ENCODE data around the gene SEPTIN8.

The SEPTIN8 gene

DNA sequence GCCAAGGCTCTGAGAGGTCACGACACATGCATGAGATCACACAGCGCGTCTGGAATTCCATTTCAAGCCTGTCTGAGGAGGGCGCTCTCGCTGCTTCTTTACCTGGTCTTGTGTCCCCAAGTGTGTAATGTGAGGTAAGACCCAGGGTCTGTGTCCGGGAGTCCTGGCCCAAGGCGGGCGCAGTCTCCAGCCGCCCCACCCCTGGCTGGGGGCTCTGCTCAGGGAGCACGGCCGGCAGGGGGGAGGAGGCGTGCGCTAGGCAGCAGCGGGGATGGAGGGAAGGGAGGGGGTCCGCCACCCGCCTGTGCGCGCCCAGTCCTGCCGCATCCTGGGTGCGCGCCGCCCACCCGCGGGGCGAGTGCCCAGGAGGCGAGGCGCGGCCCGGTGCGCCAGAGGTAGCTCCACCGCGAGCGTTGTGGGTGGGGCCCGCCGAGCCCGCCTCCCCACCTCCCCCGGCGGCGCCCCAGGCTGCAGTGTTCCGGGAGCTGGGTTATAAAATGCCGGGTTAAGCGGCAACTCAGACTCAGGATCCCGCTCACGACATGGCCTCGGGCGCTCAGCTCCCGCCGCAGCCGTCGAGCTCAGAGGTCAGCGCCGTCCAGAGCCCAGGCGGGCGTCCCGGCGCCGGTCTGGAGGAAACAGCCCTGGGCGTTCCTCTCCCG is 30.0 kb downstream of the SEPTIN8 start, which contains the start of gene CCNI2 (continued):
- no peak for TF ChIP-seq TSHZ1 (tag by site-specific recombination; IDR thresholded peaks at IDR 0.05; ENCODE audit: borderline replicate concordance)
- no peak for TF ChIP-seq ZNF639 (tag by site-specific recombination; IDR thresholded peaks at IDR 0.05)
- TF ChIP-seq ZSCAN18 (tag by site-specific recombination; IDR thresholded peaks at IDR 0.05), result no peak
- TF ChIP-seq ZNF426 (tag by site-specific recombination; IDR thresholded peaks at IDR 0.05), result no peak
- TF ChIP-seq ZNF843 (tag by site-specific recombination; IDR thresholded peaks at IDR 0.05), result 0 out of 2 replicates have a peak, but pooled peaks have one; percentile 9
- TF ChIP-seq ZBTB20 (tag by site-specific recombination; IDR thresholded peaks at IDR 0.05), result no peak
- TF ChIP-seq SALL2 (tag by site-specific recombination; IDR thresholded peaks at IDR 0.05; ENCODE audit: borderline replicate concordance), result no peak
- TF ChIP-seq ZNF423 (tag by site-specific recombination; IDR thresholded peaks at IDR 0.05), result peak; percentile 91
- no peak for TF ChIP-seq ZNF354C (tag by site-specific recombination; IDR thresholded peaks at IDR 0.05; ENCODE audit: borderline replicate concordance, low read depth)
- TF ChIP-seq ZFP69B (tag by site-specific recombination; IDR thresholded peaks at IDR 0.05), result no peak
- no peak for TF ChIP-seq SP3 (tag by site-specific recombination; IDR thresholded peaks at IDR 0.05)
- peak; percentile 13; the same call in 1 of the 2 replicates for TF ChIP-seq OSR2 (tag by site-specific recombination; IDR thresholded peaks at IDR 0.05)
- TF ChIP-seq ZNF777 (tag by site-specific recombination; IDR thresholded peaks at IDR 0.05; ENCODE audit: borderline replicate concordance), result no peak
- no peak for TF ChIP-seq KLF17 (tag by site-specific recombination; IDR thresholded peaks at IDR 0.05)
- no peak for TF ChIP-seq ZNF280D (tag by site-specific recombination; IDR thresholded peaks at IDR 0.05)
- no peak for TF ChIP-seq ZNF677 (tag by site-specific recombination; IDR thresholded peaks at IDR 0.05)
- TF ChIP-seq, protein P1, sequence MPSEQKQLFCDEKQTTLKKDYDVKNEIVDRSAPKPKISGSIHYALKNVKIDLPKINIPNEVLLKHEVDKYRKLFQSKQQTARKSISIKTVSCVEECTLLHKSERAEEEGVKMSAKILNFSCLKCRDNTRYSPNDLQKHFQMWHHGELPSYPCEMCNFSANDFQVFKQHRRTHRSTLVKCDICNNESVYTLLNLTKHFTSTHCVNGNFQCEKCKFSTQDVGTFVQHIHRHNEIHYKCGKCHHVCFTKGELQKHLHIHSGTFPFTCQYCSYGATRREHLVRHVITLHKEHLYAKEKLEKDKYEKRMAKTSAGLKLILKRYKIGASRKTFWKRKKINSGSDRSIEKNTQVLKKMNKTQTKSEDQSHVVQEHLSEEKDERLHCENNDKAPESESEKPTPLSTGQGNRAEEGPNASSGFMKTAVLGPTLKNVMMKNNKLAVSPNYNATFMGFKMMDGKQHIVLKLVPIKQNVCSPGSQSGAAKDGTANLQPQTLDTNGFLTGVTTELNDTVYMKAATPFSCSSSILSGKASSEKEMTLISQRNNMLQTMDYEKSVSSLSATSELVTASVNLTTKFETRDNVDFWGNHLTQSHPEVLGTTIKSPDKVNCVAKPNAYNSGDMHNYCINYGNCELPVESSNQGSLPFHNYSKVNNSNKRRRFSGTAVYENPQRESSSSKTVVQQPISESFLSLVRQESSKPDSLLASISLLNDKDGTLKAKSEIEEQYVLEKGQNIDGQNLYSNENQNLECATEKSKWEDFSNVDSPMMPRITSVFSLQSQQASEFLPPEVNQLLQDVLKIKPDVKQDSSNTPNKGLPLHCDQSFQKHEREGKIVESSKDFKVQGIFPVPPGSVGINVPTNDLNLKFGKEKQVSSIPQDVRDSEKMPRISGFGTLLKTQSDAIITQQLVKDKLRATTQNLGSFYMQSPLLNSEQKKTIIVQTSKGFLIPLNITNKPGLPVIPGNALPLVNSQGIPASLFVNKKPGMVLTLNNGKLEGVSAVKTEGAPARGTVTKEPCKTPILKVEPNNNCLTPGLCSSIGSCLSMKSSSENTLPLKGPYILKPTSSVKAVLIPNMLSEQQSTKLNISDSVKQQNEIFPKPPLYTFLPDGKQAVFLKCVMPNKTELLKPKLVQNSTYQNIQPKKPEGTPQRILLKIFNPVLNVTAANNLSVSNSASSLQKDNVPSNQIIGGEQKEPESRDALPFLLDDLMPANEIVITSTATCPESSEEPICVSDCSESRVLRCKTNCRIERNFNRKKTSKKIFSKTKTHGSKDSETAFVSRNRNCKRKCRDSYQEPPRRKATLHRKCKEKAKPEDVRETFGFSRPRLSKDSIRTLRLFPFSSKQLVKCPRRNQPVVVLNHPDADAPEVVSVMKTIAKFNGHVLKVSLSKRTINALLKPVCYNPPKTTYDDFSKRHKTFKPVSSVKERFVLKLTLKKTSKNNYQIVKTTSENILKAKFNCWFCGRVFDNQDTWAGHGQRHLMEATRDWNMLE (tag by site-specific recombination; conservative IDR thresholded peaks at IDR 0.05; ENCODE audit: low read depth), result no peak
- peak; percentile 63 for TF ChIP-seq ZNF654 (tag by site-specific recombination; IDR thresholded peaks at IDR 0.05; ENCODE audit: low read depth)
- TF ChIP-seq, protein P2, sequence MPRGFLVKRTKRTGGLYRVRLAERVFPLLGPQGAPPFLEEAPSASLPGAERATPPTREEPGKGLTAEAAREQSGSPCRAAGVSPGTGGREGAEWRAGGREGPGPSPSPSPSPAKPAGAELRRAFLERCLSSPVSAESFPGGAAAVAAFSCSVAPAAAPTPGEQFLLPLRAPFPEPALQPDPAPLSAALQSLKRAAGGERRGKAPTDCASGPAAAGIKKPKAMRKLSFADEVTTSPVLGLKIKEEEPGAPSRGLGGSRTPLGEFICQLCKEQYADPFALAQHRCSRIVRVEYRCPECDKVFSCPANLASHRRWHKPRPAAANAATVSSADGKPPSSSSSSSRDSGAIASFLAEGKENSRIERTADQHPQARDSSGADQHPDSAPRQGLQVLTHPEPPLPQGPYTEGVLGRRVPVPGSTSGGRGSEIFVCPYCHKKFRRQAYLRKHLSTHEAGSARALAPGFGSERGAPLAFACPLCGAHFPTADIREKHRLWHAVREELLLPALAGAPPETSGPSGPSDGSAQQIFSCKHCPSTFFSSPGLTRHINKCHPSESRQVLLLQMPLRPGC (tag by site-specific recombination; IDR thresholded peaks at IDR 0.05), result no peak
- TF ChIP-seq ZNF76 (tag by site-specific recombination; IDR thresholded peaks at IDR 0.05; ENCODE audit: borderline replicate concordance, low read depth), result no peak
- TF ChIP-seq ZNF394 (tag by site-specific recombination; IDR thresholded peaks at IDR 0.05; ENCODE audit: borderline replicate concordance), result no peak
